Adrenal gland (tissue), 5 donors: Measurements from ENCODE around the gene TAS2R30.

Source experiments
- CTCF ChIP-seq, 6 experiments: fragments of 450-650 bp in 4 of 6; fragments of 200-600 bp in 2 of 6; sonication (generic) in 1 of 6; IDR thresholded peaks; 1 replicate in 5 of 6; 2 replicates in 1 of 6; pipeline versions ENCODE4 v1.5.1 to v1.8.0; 2016 to 2021; ENCODE audit warnings: antibody characterized with exemption in 6 of 6, mild to moderate bottlenecking in 2 of 6, moderate library complexity in 1 of 6
- POLR2A ChIP-seq, 2 donors: fragments of 450-650 bp; IDR thresholded peaks; one replicate each; pipeline ENCODE4 v1.6.1; 2017; ENCODE audit warnings: antibody characterized with exemption in 2 of 2, mild to moderate bottlenecking in 2 of 2, moderate library complexity in 1 of 2
- donor health status: DM: no; HTN: no; CAD: no.

GRCh38 chr12:11164384-11164783, 29.9 kb upstream of the TAS2R30 start:
- TF ChIP-seq CTCF (IDR thresholded peaks at IDR 0.05) (no peak), POLR2A (IDR thresholded peaks at IDR 0.05) (no peak)
